ENCODE measurements around the gene PPP2R2C. TPM values are rescaled to one million over a fixed set of nuclear protein-coding genes. Genes with fewer than 3 reads are reported as not detected.

Gene PPP2R2C
- polyA plus RNA-seq, 1 donor from 2014 or later: 34.4 TPM

DNA sequence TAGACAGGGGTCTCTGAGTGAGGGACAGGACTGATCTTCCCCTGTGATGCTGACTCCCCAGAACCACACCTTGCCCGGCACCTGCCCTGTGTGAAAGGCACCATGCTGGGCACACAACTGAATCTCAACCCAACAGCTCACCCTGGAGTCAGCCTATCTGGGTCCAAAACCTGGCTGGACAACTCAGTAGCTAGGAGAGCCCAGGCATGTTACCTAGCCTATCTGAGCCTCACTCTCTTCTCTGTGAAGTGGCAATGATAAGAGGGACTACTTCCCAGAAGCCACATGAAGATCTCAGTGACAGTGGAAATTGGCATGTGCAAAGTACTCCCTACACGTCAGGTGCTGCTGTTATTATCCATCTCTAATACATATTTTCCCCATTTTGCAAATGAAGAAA is 44.8 kb upstream of the PPP2R2C start:
- Histone ChIP-seq H3K9me3 (ENCODE audit: low read length) (no peaks in the 10 kb centered on the region), H3K79me2 (replicated peaks; ENCODE audit: insufficient read depth, low read length) (no peaks in the 10 kb centered on the region), H3K4me3 (ENCODE audit: low read length) (no peak overlapping the region), H3K27ac (ENCODE audit: low read length) (no peak overlapping the region), H3K4me2 (ENCODE audit: low read length) (no peak overlapping the region), H3K9me2 (ENCODE audit: insufficient read depth, low read length) (no peaks in the 10 kb centered on the region), H3K9ac (ENCODE audit: low read length) (no peak overlapping the region), H3K36me3 (ENCODE audit: insufficient read depth, low read length) (no peaks in the 10 kb centered on the region), H3K27me3 (ENCODE audit: insufficient read depth, low read depth, low read length) (no peaks in the 10 kb centered on the region), H2AFZ (ENCODE audit: low read depth, low read length) (no peak overlapping the region), H4K20me1 (ENCODE audit: insufficient read depth) (no peaks in the 10 kb centered on the region), H3F3A (ENCODE audit: insufficient read depth, low read length, poor library complexity, severe bottlenecking) (no peaks in the 10 kb centered on the region)
- TF ChIP-seq REST (IDR thresholded peaks at IDR 0.05; ENCODE audit: borderline replicate concordance) (no peak), POLR2AphosphoS5 (IDR thresholded peaks at IDR 0.05) (no peak), RAD21 (conservative IDR thresholded peaks at IDR 0.05) (no peak), CTCF (IDR thresholded peaks at IDR 0.05; ENCODE audit: poor library complexity, severe bottlenecking) (no peak), SMC3 (conservative IDR thresholded peaks at IDR 0.05; ENCODE audit: poor library complexity) (no peak), EZH2 (IDR thresholded peaks at IDR 0.05; ENCODE audit: borderline replicate concordance, insufficient read depth, low read length, poor library complexity, severe bottlenecking) (no peak), EP300 (conservative IDR thresholded peaks at IDR 0.05; ENCODE audit: poor library complexity, severe bottlenecking) (no peak), MXI1 (conservative IDR thresholded peaks at IDR 0.05; ENCODE audit: poor library complexity, severe bottlenecking) (no peak), TAF1 (IDR thresholded peaks at IDR 0.05; ENCODE audit: low read depth) (no peak)

- Histone ChIP-seq H4K20me1 (ENCODE audit: insufficient read depth) (no peaks in the 10 kb centered on the region), H3K4me2 (ENCODE audit: low read length) (no peak overlapping the region), H3F3A (ENCODE audit: insufficient read depth, low read length, poor library complexity, severe bottlenecking) (no peaks in the 10 kb centered on the region), H3K9me2 (ENCODE audit: insufficient read depth, low read length) (no peaks in the 10 kb centered on the region), H3K27me3 (ENCODE audit: insufficient read depth, low read depth, low read length) (no peaks in the 10 kb centered on the region), H3K9ac (ENCODE audit: low read length) (no peak overlapping the region), H3K36me3 (ENCODE audit: insufficient read depth, low read length) (no peaks in the 10 kb centered on the region), H3K79me2 (replicated peaks; ENCODE audit: insufficient read depth, low read length) (no peaks in the 10 kb centered on the region), H3K9me3 (ENCODE audit: low read length) (no peaks in the 10 kb centered on the region), H3K27ac (ENCODE audit: low read length) (no peak overlapping the region), H2AFZ (ENCODE audit: low read depth, low read length) (no peak overlapping the region), H3K4me3 (ENCODE audit: low read length) (no peak overlapping the region)
- TF ChIP-seq SMC3 (conservative IDR thresholded peaks at IDR 0.05; ENCODE audit: poor library complexity) (no peak), REST (IDR thresholded peaks at IDR 0.05; ENCODE audit: borderline replicate concordance) (no peak), RAD21 (conservative IDR thresholded peaks at IDR 0.05) (no peak), EZH2 (IDR thresholded peaks at IDR 0.05; ENCODE audit: borderline replicate concordance, insufficient read depth, low read length, poor library complexity, severe bottlenecking) (no peak), POLR2AphosphoS5 (IDR thresholded peaks at IDR 0.05) (no peak), CTCF (IDR thresholded peaks at IDR 0.05; ENCODE audit: poor library complexity, severe bottlenecking) (no peak), TAF1 (IDR thresholded peaks at IDR 0.05; ENCODE audit: low read depth) (no peak), MXI1 (conservative IDR thresholded peaks at IDR 0.05; ENCODE audit: poor library complexity, severe bottlenecking) (no peak), EP300 (conservative IDR thresholded peaks at IDR 0.05; ENCODE audit: poor library complexity, severe bottlenecking) (no peak)
These were observed 44.3 kb upstream of the PPP2R2C start for GRCh38 chr4:6516762-6517161.
